ENCODE data around the gene TIGD4. TPM values are rescaled to one million over a fixed set of nuclear protein-coding genes. Genes with fewer than 3 reads are reported as not detected.

Gene TIGD4
- 1.6 TPM for total RNA-seq

DNA sequence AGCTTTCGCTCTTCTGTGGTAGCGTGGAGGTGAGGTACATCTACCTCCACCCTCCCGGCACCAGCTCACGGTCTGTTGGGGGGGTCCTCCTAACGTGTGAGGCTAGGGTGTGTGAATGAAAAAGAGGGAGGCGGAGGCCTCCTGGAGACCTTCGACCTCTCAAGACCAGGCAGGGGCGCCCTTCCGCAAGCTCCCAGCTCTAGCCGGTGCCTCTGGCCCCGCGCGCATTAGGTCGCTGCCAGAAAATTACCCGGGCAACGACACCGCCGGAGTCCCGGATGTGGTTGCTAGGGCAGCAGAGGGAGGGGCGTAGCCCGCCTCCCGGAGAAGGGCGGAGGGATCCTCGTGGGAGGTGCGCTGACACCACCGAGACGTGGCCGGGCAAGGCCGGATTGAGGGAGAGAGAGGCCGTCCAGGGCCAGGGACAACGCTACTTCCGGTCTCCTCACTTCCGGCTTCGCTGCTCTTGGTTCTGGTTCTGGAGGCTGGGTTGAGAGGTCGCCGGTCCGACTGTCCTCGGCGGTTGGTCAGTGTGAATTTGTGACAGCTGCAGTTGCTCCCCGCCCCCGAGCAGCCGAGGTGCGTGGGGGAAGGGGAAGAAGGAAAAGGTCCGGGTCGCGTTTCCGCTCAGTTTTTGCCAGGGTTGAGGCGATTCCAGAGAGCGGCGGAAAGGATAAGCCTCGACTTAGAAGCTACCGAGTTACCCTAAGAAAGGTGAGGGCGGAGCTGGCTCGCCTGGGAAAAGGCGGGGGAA lies at the start of gene TIGD4, which contains the start of gene ARFIP1:
TSS of gene TIGD4 (minus strand) at position 218 of the 754 bp plus-strand sequence. CDS start 8,726 bp downstream, outside the sequence.
TSS of gene ARFIP1 (plus strand) at position 442 of the 754 bp plus-strand sequence. CDS start 49,680 bp downstream, outside the sequence.
- peak; percentile 98 for DNase-seq (ENCODE audit: low spot score)

- no peak for DNase-seq (ENCODE audit: low spot score)
Observed at GRCh38 chr4:152828122-152828521, 48.6 kb upstream of the TIGD4 start.

DNA sequence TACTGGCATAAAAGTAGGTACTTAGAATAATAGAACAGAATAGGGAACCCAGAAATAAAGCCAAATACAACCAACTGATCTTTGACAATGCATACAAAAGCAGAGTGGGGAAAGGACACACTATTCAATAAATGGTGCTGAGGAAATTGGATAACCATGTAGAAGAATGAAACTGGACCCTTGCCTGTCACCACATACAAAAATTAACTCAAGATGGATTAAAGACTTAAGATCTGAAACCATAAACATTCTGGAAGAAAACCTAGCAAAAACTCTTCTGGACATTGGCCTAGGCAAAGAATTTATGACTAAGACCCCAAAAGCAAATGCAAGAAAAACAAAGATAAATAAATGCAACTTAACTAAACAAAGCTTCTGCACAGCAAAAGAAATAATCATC lies 45.8 kb upstream of the TIGD4 start:
- DNase-seq (ENCODE audit: low spot score) = no peak

GRCh38 chr4:152824561-152824960 lies 45.0 kb upstream of the TIGD4 start:
- no peak for DNase-seq (ENCODE audit: low spot score)

DNA sequence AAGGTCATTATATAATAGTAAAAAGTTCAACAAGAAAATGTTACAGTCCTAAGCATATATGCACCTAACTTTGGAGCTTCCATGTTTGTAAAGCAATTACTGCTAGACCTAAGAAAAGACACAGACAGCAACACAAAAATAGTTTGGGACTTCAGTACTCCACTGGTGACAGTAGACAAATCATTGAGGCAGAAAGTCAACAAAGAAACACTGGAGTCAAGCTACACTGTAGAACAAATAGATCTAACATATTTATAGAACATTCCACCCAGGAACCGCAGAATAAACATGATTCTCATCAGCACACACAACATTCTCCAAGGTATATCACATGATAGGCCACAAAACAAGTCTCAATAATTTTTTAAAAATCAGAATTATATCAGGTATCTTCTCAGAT lies 42.8 kb upstream of the TIGD4 start:
- DNase-seq (ENCODE audit: low spot score) = no peak

DNA sequence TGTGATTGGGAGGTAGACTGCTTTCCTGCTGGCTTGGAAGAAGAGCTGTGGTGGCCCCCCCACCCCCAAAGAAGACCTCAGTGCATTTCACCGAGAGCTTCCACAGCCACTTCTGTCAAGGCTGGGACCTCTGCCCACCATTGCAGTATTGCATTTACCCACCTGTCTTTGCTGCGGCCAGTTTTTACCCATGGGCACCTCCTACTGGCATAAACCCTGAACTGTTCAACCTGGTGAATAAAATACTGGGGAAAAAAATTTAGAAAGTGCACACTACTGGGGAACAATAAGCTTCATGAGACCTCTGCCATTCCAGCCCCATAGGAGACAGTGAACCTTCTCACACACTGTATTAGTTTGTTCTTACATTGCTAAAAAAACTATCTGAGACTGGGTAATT lies 40.5 kb upstream of the TIGD4 start:
- DNase-seq (ENCODE audit: low spot score) = no peak

DNA sequence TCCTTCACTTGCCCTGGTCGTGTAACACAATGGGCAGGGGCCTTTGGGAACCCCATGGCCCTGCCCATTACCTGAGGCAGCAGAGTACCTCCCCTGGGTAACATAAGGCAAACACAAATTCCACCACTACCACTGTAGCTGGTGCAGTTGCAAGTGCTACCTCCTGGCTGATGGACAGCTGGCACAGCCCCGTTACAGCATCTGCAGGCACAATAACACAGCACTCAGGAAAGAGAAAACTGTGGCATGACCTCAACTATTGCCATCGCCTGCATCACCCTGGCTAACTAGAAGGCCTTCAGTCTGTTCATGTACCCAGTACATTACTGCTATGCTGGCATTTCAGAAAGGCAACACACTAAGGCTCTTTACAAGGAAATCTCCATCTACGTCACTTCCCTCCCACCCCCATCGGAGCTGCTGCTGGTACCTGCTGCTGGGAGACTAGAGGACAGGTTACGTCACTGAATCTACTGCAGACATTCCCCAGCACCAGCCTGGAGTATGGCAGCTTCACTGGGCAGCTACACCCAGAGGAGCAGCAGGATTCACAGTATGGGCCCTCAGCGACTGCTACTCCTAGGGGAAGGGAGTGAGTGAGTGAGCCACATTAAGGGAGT lies 39.6 kb upstream of the TIGD4 start:
- DNase-seq (ENCODE audit: low spot score) = no peak

GRCh38 chr4:152817331-152817730 lies 37.8 kb upstream of the TIGD4 start:
- no peak for DNase-seq (ENCODE audit: low spot score)

DNA sequence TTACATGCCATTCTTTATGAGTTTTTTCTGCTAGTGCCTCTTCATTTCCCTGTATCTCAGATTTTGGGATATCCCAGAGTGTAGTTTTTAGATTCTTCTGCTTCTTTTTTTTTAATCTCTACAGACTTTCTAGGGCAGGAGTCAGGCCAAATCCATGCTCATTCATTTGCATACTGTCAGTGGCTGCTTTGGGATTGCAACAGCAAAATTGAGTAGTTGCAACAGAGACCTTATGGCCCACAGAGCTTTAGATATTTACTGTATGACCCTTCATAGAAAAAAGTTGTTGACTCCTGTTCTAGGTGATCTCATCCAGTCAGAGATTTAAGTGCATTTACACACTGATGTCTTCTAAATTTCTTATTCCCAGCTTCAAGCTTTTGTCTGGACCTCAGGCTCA lies 35.5 kb upstream of the TIGD4 start:
- DNase-seq (ENCODE audit: low spot score) = no peak

DNA sequence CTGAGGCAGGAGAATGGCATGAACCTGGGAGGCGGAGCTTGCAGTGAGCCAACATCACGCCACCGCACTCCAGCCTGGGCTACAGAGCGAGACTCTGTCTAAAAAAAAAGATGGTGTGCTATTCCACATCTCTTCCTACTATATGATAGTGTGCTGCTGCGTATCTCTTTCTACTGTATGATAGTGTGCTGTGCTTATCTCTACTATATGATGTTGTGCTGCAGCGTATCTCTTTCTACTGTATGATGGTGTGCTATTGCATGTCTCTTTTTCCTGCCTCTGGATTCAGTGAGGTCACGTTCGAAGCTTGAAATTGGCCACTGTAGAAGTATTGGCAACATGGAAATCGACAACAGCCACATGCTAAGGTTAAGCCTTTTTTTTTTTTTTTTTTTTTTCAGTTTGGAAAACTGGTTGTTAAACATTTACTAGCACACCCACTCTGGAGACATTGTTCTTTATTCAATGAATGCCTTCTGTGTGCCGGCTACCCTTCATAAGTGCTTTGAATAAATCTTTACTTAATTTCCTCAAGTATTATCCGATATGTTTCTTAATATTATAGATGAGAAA lies 31.3 kb upstream of the TIGD4 start:
- no peak for DNase-seq (ENCODE audit: low spot score)

GRCh38 chr4:152808670-152809069 lies 29.1 kb upstream of the TIGD4 start:
- no peak for DNase-seq (ENCODE audit: low spot score)

- DNase-seq (ENCODE audit: low spot score) = no peak
Observed at GRCh38 chr4:152807294-152807829, 27.8 kb upstream of the TIGD4 start.

- no peak for DNase-seq (ENCODE audit: low spot score)
Observed at GRCh38 chr4:152806501-152807125, 27.1 kb upstream of the TIGD4 start.

DNA sequence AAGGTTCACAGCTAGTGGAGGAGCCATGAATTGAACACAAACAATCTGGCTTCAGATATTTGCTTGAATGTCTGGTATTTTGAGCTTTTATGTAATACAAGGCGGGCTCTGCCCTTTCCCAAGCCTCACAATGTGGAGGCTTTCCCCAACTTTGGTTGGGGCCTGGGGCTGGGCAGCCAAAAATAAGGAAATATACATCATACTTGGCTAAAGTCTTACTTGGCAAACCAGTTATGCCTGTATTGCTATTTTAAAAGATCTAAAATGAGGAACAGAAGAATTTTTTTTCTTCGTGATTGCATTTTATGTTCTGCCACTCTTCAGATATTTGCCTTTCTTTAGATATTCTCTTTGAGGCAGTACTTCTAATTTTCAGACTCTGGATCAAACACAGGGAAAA lies 26.3 kb upstream of the TIGD4 start:
- no peak for DNase-seq (ENCODE audit: low spot score)

DNA sequence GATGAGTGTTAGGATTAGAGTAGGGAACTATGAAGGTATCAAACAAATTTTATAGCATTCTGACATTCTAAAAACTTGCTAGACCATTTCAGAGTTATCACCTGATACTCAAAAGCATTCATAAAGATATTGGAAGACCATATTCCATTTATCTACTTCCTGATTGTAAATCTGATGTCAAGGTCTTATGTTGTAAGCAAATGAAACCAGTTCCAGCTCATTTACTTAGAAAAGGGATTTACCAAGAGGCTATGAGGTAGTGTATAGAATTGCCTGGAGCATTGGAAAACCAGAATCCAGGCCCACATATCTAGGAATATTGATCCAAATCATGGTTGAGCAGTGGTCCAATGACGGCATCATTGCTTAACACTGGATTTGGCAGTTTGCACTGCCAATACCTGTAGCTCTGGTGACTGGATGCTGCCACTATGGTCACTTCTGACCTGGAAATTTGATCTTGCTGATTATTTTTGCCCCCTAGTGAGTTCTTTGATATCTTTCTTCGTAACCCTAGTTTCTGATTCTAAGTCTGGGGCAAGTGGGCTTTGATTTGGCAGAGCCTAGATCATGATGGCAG lies 25.6 kb upstream of the TIGD4 start:
- no peak for DNase-seq (ENCODE audit: low spot score)

DNA sequence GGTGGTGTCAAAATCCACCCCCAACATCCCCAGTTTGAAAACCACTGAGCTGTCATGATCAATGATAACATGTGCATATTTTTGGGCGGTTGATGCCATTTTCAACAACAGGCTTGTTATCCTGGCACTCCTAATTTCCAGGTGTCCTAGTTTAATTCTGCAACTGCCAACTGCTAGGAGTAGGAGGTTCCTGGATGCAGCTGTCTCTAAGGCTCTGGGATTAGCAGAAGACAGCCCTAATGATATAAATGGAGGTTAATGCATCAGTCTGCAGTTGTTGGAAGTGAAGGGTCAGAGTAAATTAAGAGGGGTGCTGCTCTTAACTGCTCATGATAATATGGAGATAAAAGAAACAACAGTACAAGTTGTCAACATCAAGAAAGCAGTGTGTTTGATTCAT lies 24.0 kb upstream of the TIGD4 start:
- DNase-seq (ENCODE audit: low spot score) = no peak

GRCh38 chr4:152795891-152796290 lies 16.4 kb upstream of the TIGD4 start:
- DNase-seq (ENCODE audit: low spot score) = no peak

GRCh38 chr4:152786627-152787026 lies 7.1 kb upstream of the TIGD4 start:
- DNase-seq (ENCODE audit: low spot score) = no peak

DNA sequence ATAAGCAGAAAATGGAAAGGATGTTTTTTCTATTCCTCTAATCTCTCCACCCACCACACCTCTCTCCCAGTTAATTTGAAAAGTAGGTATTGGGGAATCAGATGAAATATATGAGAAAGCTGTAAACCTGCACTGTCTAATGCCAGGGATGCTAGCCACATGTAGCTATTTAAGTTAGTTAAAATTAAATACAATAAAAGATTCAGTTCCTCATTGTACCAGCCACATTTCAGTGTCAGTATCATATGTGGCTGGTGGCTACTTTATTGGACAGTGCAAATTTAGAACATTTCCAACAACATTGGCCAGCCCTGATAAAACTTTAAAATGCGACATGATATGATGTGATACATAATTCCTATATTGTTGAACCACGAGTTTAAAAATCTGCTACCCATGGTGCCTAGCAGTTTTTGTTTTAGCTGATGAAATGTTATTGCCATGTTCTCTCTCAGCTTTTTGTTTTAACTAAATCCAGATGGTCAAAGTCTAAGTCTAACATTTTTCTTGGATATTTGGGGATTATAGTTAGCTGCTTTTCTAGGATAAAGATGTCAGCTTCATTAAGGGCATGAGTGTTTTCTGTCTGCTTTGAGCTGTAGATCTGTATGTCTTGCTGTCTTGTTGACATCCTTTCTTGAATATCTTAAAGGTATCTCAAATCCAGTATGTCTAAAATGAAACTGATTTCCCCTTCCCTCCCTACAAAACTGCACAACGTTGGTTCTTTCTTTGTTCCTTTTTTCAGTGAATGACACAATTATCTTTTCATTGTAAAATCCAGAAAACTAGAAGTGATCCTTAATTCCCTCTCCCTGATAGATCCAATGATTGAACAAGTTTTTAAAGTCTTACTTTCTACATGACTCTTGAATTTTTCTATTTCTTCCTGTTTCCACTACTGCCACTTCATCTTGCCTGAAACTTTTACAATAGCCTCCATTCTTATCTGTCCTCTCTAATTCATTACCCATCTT lies 6.4 kb upstream of the TIGD4 start:
- no peak for DNase-seq (ENCODE audit: low spot score)

DNA sequence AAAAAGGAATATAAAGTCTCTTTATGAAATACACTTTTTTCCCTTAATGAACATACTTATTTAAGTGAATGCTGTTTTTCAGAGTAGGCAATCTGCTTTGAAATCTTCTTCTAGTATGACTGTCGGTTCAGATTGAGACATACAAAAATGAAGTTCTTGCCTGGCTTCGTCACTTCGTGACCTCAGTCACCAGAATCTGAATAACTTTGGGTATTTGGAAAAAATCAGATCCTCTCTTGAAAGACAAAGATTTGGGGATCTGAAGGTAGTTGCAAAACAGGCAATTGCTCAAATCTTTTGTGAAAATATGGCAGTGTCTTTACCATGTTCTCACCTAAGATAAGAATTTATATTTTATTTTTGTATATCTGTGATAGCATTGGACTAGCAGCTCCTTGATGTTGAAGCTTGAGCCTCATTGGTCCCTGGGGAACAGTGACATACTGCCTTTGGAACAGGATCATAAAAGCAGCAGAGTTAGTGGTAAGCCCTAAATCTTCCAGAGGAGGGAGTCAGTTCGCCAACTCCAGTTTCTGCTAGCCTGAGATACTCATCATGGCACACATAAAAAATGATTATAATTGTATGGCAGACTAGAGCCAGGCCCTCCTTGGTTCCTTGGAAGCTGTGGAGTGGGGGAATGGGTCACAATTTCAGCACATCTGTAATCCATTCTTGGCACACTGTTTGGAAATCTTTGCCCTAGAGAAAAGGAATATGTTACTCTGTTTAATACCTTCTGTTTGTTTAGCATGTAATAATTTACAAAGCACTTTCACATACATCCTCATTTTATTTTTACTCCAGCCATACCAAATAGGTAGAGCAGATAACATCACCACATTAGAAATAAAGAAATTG lies 5.2 kb upstream of the TIGD4 start:
- no peak for DNase-seq (ENCODE audit: low spot score)
